ENCODE measurements around the gene AP3S2. TPM values are rescaled to one million over a fixed set of nuclear protein-coding genes. Genes with fewer than 3 reads are reported as not detected.

The AP3S2 gene
- total and polyA plus RNA-seq, 2 donors from 2014 or later = 17.5 to 42.9 TPM

- Histone ChIP-seq H3K27me3 (ENCODE audit: control insufficient read depth, insufficient read depth, low read length) (no peaks in the 10 kb centered on the region), H3K4me3 (ENCODE audit: low read length in 3 of 3) (no peak overlapping the region), H3K36me3 (ENCODE audit: control insufficient read depth in 2 of 3, insufficient read depth in 3 of 3, low read length in 3 of 3) (peaks cover 0 to 13% (median 0%) of the 10 kb centered on the region in 3 donors), H3K9ac (ENCODE audit: low read length in 3 of 3) (no peak overlapping the region), H3K27ac (ENCODE audit: low read depth in 2 of 2, low read length in 2 of 2) (no peak overlapping the region), H3K4me1 (ENCODE audit: control insufficient read depth in 2 of 3, insufficient read depth in 2 of 3, low read depth in 1 of 3, low read length in 3 of 3) (peaks cover 0 to 29% (median 19%) of the 10 kb centered on the region in 3 donors), H3K9me3 (ENCODE audit: control insufficient read depth in 2 of 3, insufficient read depth in 1 of 3, low read length in 3 of 3) (no peaks in the 10 kb centered on the region)
- FAIRE-seq (no peak), DNase-seq (no peak)
- TF ChIP-seq CTCF (IDR thresholded peaks at IDR 0.05; ENCODE audit: borderline replicate concordance, extremely low read depth, insufficient read depth) = no peak
- intact Hi-C loops (cut with DNase I) = no loop called here
Measured at GRCh38 chr15:89807689-89808088, 86.1 kb downstream of the AP3S2 start.

- Histone ChIP-seq H3K36me3 (ENCODE audit: control insufficient read depth in 2 of 3, insufficient read depth in 3 of 3, low read length in 3 of 3) (peaks cover 0 to 13% (median 0%) of the 10 kb centered on the region in 3 donors), H3K4me3 (ENCODE audit: low read length in 3 of 3) (peak overlapping the region in 2 of 3 donors; percentile 76 to 81), H3K4me1 (ENCODE audit: control insufficient read depth in 2 of 3, insufficient read depth in 2 of 3, low read depth in 1 of 3, low read length in 3 of 3) (peaks cover 0 to 29% (median 24%) of the 10 kb centered on the region in 3 donors), H3K9ac (ENCODE audit: low read length in 3 of 3) (peak overlapping the region in 1 of 3 donors; percentile 6), H3K27me3 (ENCODE audit: control insufficient read depth, insufficient read depth, low read length) (no peaks in the 10 kb centered on the region), H3K27ac (ENCODE audit: low read depth in 2 of 2, low read length in 2 of 2) (peak overlapping the region in 1 of 2 donors; percentile 77), H3K9me3 (ENCODE audit: control insufficient read depth in 2 of 3, insufficient read depth in 1 of 3, low read length in 3 of 3) (no peaks in the 10 kb centered on the region)
- no peak for TF ChIP-seq CTCF (IDR thresholded peaks at IDR 0.05; ENCODE audit: borderline replicate concordance, extremely low read depth, insufficient read depth)
- no peak for FAIRE-seq
- intact Hi-C loops (cut with DNase I) = no loop called here
- peak; percentile 53 to 76 (median 70) for DNase-seq
Measured at GRCh38 chr15:89806559-89807550, 86.9 kb downstream of the AP3S2 start.

- DNase-seq = peak in 1 of 5 donors; percentile 56
- peaks cover 0 to 29% (median 24%) of the 10 kb centered on the region in 3 donors for H3K4me1 ChIP-seq (ENCODE audit: control insufficient read depth in 2 of 3, insufficient read depth in 2 of 3, low read depth in 1 of 3, low read length in 3 of 3)
- intact Hi-C loops (cut with DNase I) = no loop called here
- FAIRE-seq = no peak
- H3K4me3 ChIP-seq (ENCODE audit: low read length in 3 of 3) = peak overlapping the region in 2 of 3 donors; percentile 76 to 81
- no peaks in the 10 kb centered on the region for H3K27me3 ChIP-seq (ENCODE audit: control insufficient read depth, insufficient read depth, low read length)
- H3K27ac ChIP-seq (ENCODE audit: low read depth in 2 of 2, low read length in 2 of 2) = peak overlapping the region; percentile 32 to 47
- H3K36me3 ChIP-seq (ENCODE audit: control insufficient read depth in 2 of 3, insufficient read depth in 3 of 3, low read length in 3 of 3) = peaks cover 0 to 15% (median 0%) of the 10 kb centered on the region in 3 donors
- no peak for TF ChIP-seq CTCF (IDR thresholded peaks at IDR 0.05; ENCODE audit: borderline replicate concordance, extremely low read depth, insufficient read depth)
- H3K9ac ChIP-seq (ENCODE audit: low read length in 3 of 3) = peak overlapping the region in 2 of 3 donors; percentile 6 to 24
- no peaks in the 10 kb centered on the region for H3K9me3 ChIP-seq (ENCODE audit: control insufficient read depth in 2 of 3, insufficient read depth in 1 of 3, low read length in 3 of 3)
Measured at GRCh38 chr15:89806210-89806558, 87.6 kb downstream of the AP3S2 start.
